Measurements from ENCODE around the gene TMEM187.

The TMEM187 gene

GRCh38 chrX:153972368-153973126 is at the start of gene TMEM187:
Gene TMEM187 (plus strand): TSS chrX:153972754. CDS start chrX:153982063, 9,309 bp downstream.
- DNase-seq, result peak; percentile 74

- peak; percentile 43 for DNase-seq
Measured at GRCh38 chrX:153922932-153923857, 49.4 kb upstream of the TMEM187 start.

GRCh38 chrX:153924149-153924861 is 48.2 kb upstream of the TMEM187 start:
- no peak for DNase-seq

GRCh38 chrX:153925387-153925738 is 47.2 kb upstream of the TMEM187 start:
- DNase-seq, result no peak

- DNase-seq, result no peak
Measured at GRCh38 chrX:153925739-153926551, 46.6 kb upstream of the TMEM187 start, which contains the start of gene ARHGAP4. Gene ARHGAP4 (minus strand): TSS chrX:153926264. CDS start chrX:153926202, 62 bp downstream.

GRCh38 chrX:153926552-153926857 is 46.0 kb upstream of the TMEM187 start:
- no peak for DNase-seq

- DNase-seq, result peak; percentile 28
Measured at GRCh38 chrX:153926858-153927671, 45.5 kb upstream of the TMEM187 start.

- DNase-seq, result no peak
Measured at GRCh38 chrX:153927672-153927921, 45.0 kb upstream of the TMEM187 start.

- DNase-seq, result peak; percentile 91
Measured at GRCh38 chrX:153927922-153928760, 44.4 kb upstream of the TMEM187 start.

- no peak for DNase-seq
Measured at GRCh38 chrX:153928846-153929245, 43.7 kb upstream of the TMEM187 start.

GRCh38 chrX:153929576-153929975 is 43.0 kb upstream of the TMEM187 start:
- DNase-seq, result no peak

GRCh38 chrX:153930011-153930910 is 42.3 kb upstream of the TMEM187 start:
- no peak for DNase-seq

- no peak for DNase-seq
Measured at GRCh38 chrX:153931151-153931550, 41.4 kb upstream of the TMEM187 start.

- DNase-seq, result no peak
Measured at GRCh38 chrX:153931748-153932147, 40.8 kb upstream of the TMEM187 start.

- DNase-seq, result no peak
Measured at GRCh38 chrX:153932220-153932915, 40.2 kb upstream of the TMEM187 start.

GRCh38 chrX:153933748-153934147 is 38.8 kb upstream of the TMEM187 start:
- no peak for DNase-seq

- DNase-seq, result no peak
Measured at GRCh38 chrX:153934148-153934761, 38.3 kb upstream of the TMEM187 start.

GRCh38 chrX:153934762-153935325 is 37.7 kb upstream of the TMEM187 start, which contains the start of gene NAA10:
Gene NAA10 (minus strand): TSS chrX:153935037. CDS start chrX:153934904, 133 bp downstream.
- peak; percentile 29 for DNase-seq
